SKM-1 (cell line): Measurements from ENCODE around the gene HRH2.
"Not testable (repeated sequence)": the region's sequence is repeated elsewhere in the genome, so short reads cannot be mapped to it uniquely, and the experiment has no call there.

Experiments
- DNase-seq: peaks from one replicate; lab custom pipeline; 2025; ENCODE audit not compliant: unreplicated experiment; lab: John Stamatoyannopoulos, UW

The HRH2 gene

DNA sequence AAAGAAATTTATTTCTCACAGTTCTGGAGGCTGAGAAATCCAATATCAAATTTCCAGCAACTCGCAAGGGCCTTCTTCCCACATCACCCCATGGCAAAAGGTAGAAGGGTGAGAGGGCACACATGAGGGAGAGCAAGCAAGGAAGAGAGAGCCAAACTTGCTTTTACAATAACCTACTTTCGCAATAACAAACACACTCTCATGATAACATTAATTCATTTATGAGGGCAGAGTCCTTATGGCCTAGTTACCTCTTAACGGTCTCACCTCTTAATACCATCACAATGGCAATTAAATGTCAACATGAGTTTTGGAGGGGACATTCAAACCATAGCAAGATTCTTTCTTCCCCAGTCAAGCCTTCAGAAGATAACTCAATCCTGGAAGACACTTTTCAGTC is 11.6 kb upstream of the HRH2 start:
- DNase-seq, result no peak

DNA sequence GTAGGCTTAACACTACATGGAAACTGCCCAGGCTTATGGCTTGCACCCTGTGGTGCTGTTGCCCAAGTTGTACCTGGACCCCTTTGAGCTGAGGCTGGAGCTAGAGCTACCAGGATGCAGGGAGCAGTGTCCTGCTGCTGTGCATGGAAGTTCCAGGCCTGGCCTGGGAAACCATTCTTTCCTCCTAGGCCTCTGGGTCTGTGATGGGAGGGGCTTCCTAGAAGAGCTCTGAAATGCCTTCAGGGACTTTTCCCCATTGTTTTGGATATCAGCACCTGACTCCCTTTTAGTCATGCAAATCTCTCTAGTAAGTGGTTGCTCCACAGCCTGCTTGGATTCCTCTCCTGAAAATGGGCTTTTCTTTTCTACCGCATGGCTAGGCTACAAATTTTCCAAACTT is 7.9 kb upstream of the HRH2 start:
- DNase-seq, result no peak

DNA sequence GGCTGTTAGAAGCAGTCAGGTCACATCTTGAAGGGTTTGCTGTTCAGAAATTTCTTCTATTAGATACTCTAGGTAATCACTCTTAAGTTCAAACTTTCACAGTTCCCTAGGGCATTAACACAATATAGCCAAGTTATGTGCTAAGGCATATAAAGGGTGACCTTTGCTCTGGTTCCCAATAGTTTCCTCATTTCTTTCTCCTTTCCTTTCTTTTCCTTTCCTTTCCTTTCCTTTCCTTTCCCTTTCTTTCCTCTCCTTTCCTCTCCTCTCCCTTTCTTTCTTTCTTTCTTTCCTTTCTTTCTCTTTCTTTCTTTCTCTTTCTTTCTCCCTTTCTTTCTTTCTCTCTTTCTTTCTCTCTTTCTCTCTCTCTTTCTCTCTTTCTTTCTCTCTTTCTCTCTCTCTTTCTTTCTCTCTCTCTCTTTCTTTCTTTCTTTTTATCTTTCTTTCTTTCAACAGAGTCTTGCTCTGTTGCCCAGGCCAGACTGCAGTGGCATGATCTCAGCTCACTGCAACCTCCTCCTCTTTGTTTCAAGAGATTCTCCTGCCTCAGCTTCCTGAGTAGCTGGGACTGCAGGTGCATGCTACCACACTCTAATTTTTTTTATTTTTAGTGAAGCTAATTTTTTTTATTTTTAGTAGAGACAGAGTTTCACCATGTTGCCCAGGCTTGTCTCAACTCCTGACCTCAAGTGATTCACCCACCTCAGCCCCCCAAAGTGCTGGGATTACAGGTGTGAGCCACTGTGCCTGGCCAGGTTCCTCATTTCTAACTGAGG is 7.3 kb upstream of the HRH2 start:
- not testable (repeated sequence) for DNase-seq

DNA sequence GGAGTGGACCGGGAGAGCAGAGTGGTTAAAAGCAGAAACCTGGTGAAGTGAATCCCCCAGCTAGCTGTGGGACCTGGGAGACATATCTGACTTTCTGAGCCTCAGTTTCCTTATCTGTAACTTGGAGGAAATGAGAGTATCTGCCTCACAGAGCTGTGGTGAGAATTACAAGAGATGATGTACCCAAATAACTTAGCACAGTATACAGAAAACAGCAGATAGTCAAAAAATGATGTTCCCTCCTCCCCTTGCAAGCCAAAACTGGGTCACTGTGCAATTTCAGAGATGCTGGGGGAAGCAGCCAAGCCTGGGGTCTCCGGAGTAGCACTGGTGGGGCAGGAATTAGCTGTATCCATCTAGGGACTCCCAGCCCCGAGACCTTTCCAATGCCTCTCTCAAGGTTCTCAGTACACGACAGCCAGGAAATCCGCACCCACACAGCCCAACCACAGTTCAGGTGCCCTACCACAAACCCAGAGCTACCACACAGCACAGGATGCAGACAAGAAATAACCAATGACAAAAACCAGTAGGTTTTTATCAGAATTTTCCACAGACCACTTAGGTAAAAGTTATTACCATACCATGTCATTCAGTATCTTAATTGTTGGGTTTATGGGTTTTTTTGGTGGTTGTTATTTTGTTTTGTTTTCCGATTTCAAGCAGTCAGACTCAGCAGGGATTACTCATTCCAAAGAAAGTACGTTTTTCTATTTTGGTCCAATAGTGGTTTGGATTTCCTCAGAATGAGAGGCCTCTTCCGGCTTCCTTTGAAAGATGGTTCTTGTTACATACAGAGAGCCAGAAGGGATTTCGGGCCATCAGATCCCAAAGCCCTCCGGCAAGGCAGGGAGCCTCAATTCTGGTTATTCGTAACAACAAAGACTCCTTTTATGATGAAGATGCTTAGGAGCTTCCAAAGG is 4.9 kb upstream of the HRH2 start:
- peak; percentile 59 for DNase-seq

DNA sequence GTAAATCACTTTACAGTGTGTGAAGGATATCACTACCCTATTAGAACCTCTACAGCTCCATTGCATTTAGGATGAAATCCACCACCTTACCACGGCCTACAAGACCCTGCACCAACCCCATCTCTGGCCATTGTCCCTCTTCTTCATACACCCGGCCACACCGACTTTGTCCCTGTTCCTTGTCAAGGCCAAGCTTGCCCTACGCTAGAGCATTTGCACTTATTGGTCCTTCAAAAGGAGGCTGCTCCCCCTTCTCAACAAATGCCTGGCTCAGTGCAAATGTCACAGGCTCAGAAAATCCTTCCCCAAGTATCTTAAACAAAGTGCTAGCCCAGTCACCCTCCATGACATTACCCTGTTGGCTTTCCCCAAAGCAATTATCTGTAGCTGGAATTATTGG is 4.1 kb upstream of the HRH2 start:
- no peak for DNase-seq

GRCh38 chr5:175654339-175654738 is 3.5 kb upstream of the HRH2 start:
- no peak for DNase-seq

- DNase-seq, result no peak
These were observed 3.1 kb upstream of the HRH2 start for GRCh38 chr5:175654807-175655206.

DNA sequence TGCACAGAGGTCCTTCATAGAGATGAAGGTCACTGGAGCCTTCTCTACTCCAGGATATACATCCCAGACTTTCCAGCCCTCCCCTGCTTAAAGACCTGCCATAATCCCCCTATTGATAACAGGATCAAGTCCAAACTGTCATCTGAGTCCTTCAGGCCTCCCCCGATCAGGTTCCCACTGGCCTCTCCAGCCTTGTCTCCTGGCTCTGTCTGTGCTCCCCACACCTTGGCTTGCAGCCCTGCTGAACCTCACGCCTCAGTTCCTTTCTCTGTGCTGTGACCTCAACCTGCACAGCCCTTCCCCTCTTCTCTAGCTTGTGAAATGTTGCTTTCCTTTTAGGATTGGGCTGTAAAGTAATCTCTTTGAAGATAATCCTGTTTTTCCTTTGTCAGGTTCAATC is 2.5 kb upstream of the HRH2 start:
- DNase-seq, result peak; percentile 26

GRCh38 chr5:175656966-175657365 is 905 bp upstream of the HRH2 start:
- DNase-seq, result no peak

DNA sequence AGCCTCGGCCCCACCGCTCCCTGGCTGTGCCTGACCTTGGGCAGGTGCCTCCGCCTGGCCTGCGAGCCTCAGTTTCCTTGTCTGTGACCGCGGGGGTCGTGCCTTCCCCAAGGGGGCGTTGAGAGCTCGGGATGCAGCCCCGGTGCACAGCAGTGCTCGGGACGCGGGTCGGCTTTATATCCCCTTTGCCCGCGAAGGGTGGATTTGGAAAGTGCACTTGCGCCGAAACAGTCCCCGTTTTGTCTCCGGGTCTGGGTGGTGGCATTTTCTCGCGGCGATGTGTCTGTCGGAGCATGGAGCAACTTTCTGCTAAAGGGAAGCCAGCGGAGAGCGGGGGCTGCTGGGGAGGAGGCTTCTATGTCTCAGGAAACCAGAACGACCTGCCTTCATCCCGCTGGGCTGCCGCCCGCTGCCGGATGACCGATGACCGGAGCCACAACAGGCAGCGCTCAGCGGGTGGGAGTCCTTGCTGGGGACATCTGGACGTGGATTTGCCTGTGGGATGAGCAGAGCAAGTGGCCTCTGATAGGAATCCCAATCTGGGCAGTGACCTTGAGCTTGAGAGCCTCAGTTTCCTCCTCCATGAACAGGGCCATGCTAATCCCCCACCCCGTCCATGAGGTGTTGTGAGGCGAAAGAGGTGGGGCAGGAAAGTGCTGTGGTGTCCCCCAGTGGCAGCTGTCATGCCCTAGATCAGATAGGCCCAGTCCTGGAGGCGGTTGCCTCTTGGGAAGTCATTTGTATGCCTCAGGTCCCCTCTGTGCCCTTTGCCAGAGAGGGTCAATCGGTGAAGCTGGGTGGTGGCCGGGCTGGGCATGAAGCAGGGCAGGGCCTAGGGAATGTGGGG is 651 bp downstream of the HRH2 start:
- no peak for DNase-seq

DNA sequence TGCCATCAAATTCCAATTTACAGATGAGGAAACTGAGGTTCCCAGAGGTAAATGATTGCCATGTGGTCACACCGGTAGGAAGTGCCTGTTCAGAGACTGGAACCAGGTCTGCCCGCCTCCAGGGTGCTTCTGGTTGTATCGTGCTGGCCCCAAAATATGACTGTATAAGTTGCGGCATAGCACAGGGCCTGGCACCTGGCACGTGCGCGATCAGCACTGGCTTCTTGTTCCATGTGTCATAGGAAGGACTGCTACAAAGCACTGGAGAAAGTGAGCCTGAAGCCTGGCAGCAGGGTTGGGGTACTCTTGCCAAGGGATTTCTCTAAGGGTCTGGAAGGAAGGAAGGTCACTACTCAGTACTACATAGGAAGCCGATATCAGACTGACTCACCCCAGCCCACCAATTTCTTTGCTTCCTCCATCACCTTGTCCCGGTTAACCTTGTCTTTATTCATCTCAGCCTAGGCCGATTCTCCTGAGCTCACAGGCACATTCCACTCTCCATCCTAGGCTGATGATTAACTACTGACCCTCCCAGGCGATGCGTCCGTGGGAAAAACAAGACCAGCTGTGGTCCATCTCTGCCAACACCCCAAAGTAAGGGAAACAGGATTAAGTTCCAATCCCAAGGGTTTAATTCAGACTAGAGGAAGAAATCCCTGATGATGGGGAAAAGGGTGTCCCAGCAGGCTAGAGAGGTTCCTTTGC is 1.8 kb downstream of the HRH2 start:
- DNase-seq, result no peak

GRCh38 chr5:175663186-175664184 is 5.6 kb downstream of the HRH2 start:
- no peak for DNase-seq

DNA sequence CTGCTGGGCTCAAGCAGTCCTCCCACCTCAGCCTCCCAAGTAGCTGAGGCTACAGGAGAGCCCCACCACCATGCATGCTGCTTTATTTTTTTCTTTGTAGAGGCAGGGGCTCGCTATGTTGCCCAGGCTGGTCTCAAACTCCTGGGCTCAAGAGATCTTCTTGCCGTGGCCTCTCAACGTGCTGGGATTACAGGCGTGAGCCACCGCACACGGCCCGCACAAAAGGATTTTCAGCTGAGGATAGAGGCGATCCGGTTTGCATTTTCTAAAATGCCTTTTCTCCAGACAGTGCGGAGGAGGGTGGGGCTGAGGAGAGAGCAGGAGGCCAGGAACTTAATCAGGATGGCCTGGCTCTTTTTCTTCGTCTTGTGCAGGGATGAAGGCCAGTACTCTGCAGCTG is 6.9 kb downstream of the HRH2 start:
- DNase-seq, result no peak

GRCh38 chr5:175666216-175666615 is 8.3 kb downstream of the HRH2 start:
- no peak for DNase-seq

DNA sequence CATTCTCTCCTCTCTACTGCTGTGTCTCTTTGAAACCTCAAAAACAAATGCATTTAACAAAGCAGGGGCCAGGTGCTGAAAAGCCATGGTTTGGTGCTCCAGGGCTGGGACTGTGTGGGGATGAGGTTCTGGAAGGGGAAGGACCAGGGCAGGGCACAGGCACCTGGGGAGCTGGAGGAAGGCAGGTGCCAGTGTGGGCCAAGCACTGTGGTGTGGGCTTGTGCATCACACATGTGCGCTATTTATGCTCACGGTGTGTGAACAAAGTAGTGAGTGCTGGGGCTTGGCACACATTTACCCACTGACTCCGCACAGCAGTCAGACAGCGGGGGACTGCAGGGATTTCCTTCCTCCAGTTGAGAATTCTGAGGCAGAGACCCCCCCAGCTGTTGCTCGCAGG is 10.1 kb downstream of the HRH2 start:
- DNase-seq, result no peak

GRCh38 chr5:175670372-175670771 is 12.5 kb downstream of the HRH2 start:
- DNase-seq, result no peak

- peak; percentile 80 for DNase-seq
These were observed 13.1 kb downstream of the HRH2 start for GRCh38 chr5:175671013-175671412.

- DNase-seq, result no peak
These were observed 15.2 kb downstream of the HRH2 start for GRCh38 chr5:175672976-175673648.
